H9 (cell line): ENCODE results near the gene KCTD7. TPM values are rescaled to one million over a fixed set of nuclear protein-coding genes. Genes with fewer than 3 reads are reported as not detected.

ENCODE experiments used
- DNase-seq: peaks from one replicate; pipeline ENCODE4 v3.0.0-alpha.2; 2017
- H2AFZ ChIP-seq: one replicate; pipeline ENCODE4 v1.6.1; 2013; ENCODE audit warnings: mild to moderate bottlenecking, low read length, control low read depth, moderate library complexity
- H2AK5ac ChIP-seq: 2 replicates; pipeline ENCODE4 v1.6.1; 2013; ENCODE audit warnings: low read length, control low read depth, mixed read lengths; ENCODE audit not compliant: insufficient read length
- H2BK120ac ChIP-seq: one replicate; pipeline ENCODE4 v1.6.1; 2013; ENCODE audit warnings: low read depth, mild to moderate bottlenecking, low read length, control low read depth, inconsistent platforms; ENCODE audit not compliant: poor library complexity, severe bottlenecking
- H2BK12ac ChIP-seq: 2 replicates; pipeline ENCODE4 v1.6.1; 2013; ENCODE audit warnings: low read length, control low read depth, mixed read lengths, low read depth; ENCODE audit not compliant: insufficient read length
- H2BK15ac ChIP-seq: 2 replicates; pipeline ENCODE4 v1.6.1; 2013; ENCODE audit warnings: low read depth, low read length, control low read depth
- H2BK20ac ChIP-seq: one replicate; pipeline ENCODE4 v1.6.1; 2013; ENCODE audit warnings: low read depth, mild to moderate bottlenecking, low read length, control low read depth, inconsistent platforms; ENCODE audit not compliant: poor library complexity, severe bottlenecking
- H2BK5ac ChIP-seq: 2 replicates; pipeline ENCODE4 v1.6.1; 2013; ENCODE audit warnings: low read length, control low read depth, mixed read lengths; ENCODE audit not compliant: insufficient read length
- H3K14ac ChIP-seq: 2 replicates; pipeline ENCODE4 v1.6.1; 2013; ENCODE audit warnings: low read length, control low read depth; ENCODE audit not compliant: insufficient read depth
- H3K18ac ChIP-seq: 2 replicates; pipeline ENCODE4 v1.6.1; 2013; ENCODE audit warnings: low read depth, mild to moderate bottlenecking, mixed read lengths, low read length, control low read depth; ENCODE audit not compliant: insufficient read length
- H3K23ac ChIP-seq: 2 replicates; pipeline ENCODE4 v1.6.1; 2013; ENCODE audit warnings: low read length, control low read depth, mixed read lengths, low read depth; ENCODE audit not compliant: insufficient read length
- H3K23me2 ChIP-seq: 2 replicates; pipeline ENCODE4 v1.6.1; 2013; ENCODE audit warnings: low read depth, mild to moderate bottlenecking, mixed read lengths, low read length, control low read depth; ENCODE audit not compliant: insufficient read length, poor library complexity, severe bottlenecking
- H3K27ac ChIP-seq: 2 replicates; pipeline ENCODE4 v1.5.1; 2013; ENCODE audit warnings: low read length, control low read depth, mixed read lengths, low read depth; ENCODE audit not compliant: insufficient read length
- H3K27me3 ChIP-seq: 2 replicates; pipeline ENCODE4 v1.6.1; 2013; ENCODE audit warnings: low read length, control low read depth, inconsistent platforms; ENCODE audit not compliant: insufficient read depth
- H3K4ac ChIP-seq: 2 replicates; pipeline ENCODE4 v1.6.1; 2013; ENCODE audit warnings: low read depth, mild to moderate bottlenecking, control low read depth, inconsistent platforms, low read length, moderate library complexity
- H3K4me1 ChIP-seq: 2 replicates; pipeline ENCODE4 v1.6.1; 2013; ENCODE audit warnings: low read length, control low read depth, inconsistent platforms; ENCODE audit not compliant: insufficient read depth
- H3K4me2 ChIP-seq: 2 replicates; pipeline ENCODE4 v1.6.1; 2013; ENCODE audit warnings: low read length, control low read depth, mixed read lengths; ENCODE audit not compliant: insufficient read length, insufficient read depth
- H3K56ac ChIP-seq: 2 replicates; pipeline ENCODE4 v1.6.1; 2013; ENCODE audit warnings: low read depth, mild to moderate bottlenecking, mixed read lengths, low read length, control low read depth; ENCODE audit not compliant: insufficient read length
- H3K79me1 ChIP-seq: 2 replicates; pipeline ENCODE4 v1.6.1; 2013; ENCODE audit warnings: low read depth, mild to moderate bottlenecking, moderate library complexity, low read length, control low read depth, inconsistent platforms; ENCODE audit not compliant: insufficient read depth, poor library complexity, severe bottlenecking
- H3K79me2 ChIP-seq: 2 replicates; pipeline ENCODE4 v1.6.1; 2013; ENCODE audit warnings: low read length, control low read depth, inconsistent platforms; ENCODE audit not compliant: insufficient read depth
- H3K9ac ChIP-seq: 2 replicates; pipeline ENCODE4 v1.6.1; 2013; ENCODE audit warnings: low read length, control low read depth, mixed read lengths; ENCODE audit not compliant: insufficient read length; ENCODE audit errors: extremely low read depth
- H3K9me3 ChIP-seq: one replicate; pipeline ENCODE4 v1.6.1; 2013; ENCODE audit warnings: low read depth, low read length, inconsistent platforms; ENCODE audit not compliant: control insufficient read depth
- H3T11ph ChIP-seq: one replicate; pipeline ENCODE4 v1.6.1; 2013; ENCODE audit warnings: mild to moderate bottlenecking, low read length, control low read depth, inconsistent platforms
- H4K20me1 ChIP-seq: one replicate; pipeline ENCODE4 v1.6.1; 2013; ENCODE audit not compliant: control insufficient read depth, insufficient read length, insufficient read depth
- H4K5ac ChIP-seq: 2 replicates; pipeline ENCODE4 v1.6.1; 2013; ENCODE audit warnings: low read depth, mild to moderate bottlenecking, mixed read lengths, low read length, control low read depth; ENCODE audit not compliant: insufficient read length
- H4K8ac ChIP-seq: replicated peaks from 2 replicates; pipeline ENCODE4 v1.6.1; 2013; ENCODE audit warnings: low read length, control low read depth, mixed read lengths, low read depth; ENCODE audit not compliant: insufficient read length
- H4K91ac ChIP-seq: 2 replicates; pipeline ENCODE4 v1.6.1; 2013; ENCODE audit warnings: low read depth, mild to moderate bottlenecking, moderate library complexity, mixed read lengths, low read length, control low read depth; ENCODE audit not compliant: insufficient read length
- H3K27ac Mint-ChIP-seq, 3 experiments: 2 replicates in 2 of 3; 3 replicates in 1 of 3; pipeline ENCODE4 v1.8.0; 2020 to 2021; ENCODE audit warnings: mixed read lengths in 3 of 3, mild to moderate bottlenecking in 1 of 3, moderate library complexity in 1 of 3
- H3K27me3 Mint-ChIP-seq: 2 replicates; pipeline ENCODE4 v1.8.0; 2021; ENCODE audit warnings: low read depth, mild to moderate bottlenecking, moderate library complexity, mixed read lengths
- H3K36me3 Mint-ChIP-seq, 3 experiments: 2 replicates in 2 of 3; 3 replicates in 1 of 3; pipeline ENCODE4 v1.8.0; 2020 to 2021; ENCODE audit warnings: low read depth in 3 of 3, mixed read lengths in 3 of 3; ENCODE audit not compliant: insufficient read depth in 1 of 3
- H3K4me1 Mint-ChIP-seq, 2 experiments: 2 replicates each; pipeline ENCODE4 v1.8.0; 2020; ENCODE audit warnings: mixed read lengths in 2 of 2
- H3K4me3 Mint-ChIP-seq, 2 experiments: 2 replicates in 1 of 2; 3 replicates in 1 of 2; pipeline ENCODE4 v1.8.0; 2020 to 2021; ENCODE audit warnings: mild to moderate bottlenecking in 2 of 2, mixed read lengths in 2 of 2, moderate library complexity in 1 of 2
- H3K9me3 Mint-ChIP-seq, 2 experiments: 2 replicates in 1 of 2; 3 replicates in 1 of 2; pipeline ENCODE4 v1.8.0; 2020; ENCODE audit warnings: mild to moderate bottlenecking in 2 of 2, mixed read lengths in 2 of 2, moderate library complexity in 1 of 2
- CTCF ChIP-seq: fragments of 200-600 bp; sonication (generic); conservative IDR thresholded peaks from 3 replicates; pipeline ENCODE4 v1.8.0; 2021; ENCODE audit warnings: antibody characterized with exemption, mild to moderate bottlenecking
- WGBS: extraction: QIAGEN DNeasy Blood & Tissue Kit; methylation state at CpG from one replicate; pipeline ENCODE4 v1.1.7; 2013; ENCODE audit warnings: missing lambda C conversion rate, low lambda C conversion rate, mixed read lengths; ENCODE audit not compliant: insufficient read length; ENCODE audit errors: extremely low coverage; 5-methylcytosine and 5-hydroxymethylcytosine counted together
- total RNA-seq: library from RNA; stranded (reverse); gene quantifications from 2 replicates; pipeline ENCODE4 v1.2.1, GENCODE V29; 2021

Gene KCTD7
- total RNA-seq, 1 experiment from 2014 or later: 8.9 TPM

DNA sequence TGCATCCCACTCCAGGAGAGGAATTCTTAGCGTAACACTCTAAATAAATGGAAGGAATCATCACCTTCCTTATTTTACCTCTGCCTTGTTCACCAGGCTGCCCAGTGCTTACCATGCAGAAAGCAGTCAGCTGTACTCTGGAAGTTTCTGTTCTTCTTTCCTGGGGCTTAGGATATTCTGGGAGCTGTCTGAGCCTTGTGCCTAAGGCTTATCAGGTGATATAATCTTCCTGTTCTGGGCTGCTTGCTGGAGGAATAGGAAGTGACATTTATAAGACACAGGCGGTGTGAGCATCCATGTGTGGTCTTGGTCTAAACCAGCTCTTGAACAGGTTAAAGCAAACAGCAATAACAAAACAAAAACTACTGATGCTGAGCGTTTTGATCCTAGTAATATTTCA, 13.5 kb downstream of the KCTD7 start:
- Histone ChIP-seq H3K23ac (no peak overlapping the region), H2AK5ac (no peak overlapping the region), H2BK12ac (no peak overlapping the region), H3K79me2 (no peaks in the 10 kb centered on the region), H3K27ac (no peak overlapping the region), H4K8ac (no peak overlapping the region), H3K27me3 (no peaks in the 10 kb centered on the region), H3K4ac (no peak overlapping the region), H3K4me2 (no peak overlapping the region), H3T11ph (no peak overlapping the region), H3K56ac (no peak overlapping the region), H4K5ac (no peak overlapping the region), H3K18ac (no peak overlapping the region), H4K20me1 (no peaks in the 10 kb centered on the region), H3K14ac (no peak overlapping the region), H2BK5ac (no peak overlapping the region), H2BK120ac (no peak overlapping the region), H2BK15ac (no peak overlapping the region), H3K79me1 (no peaks in the 10 kb centered on the region), H3K4me1 (no peaks in the 10 kb centered on the region), H2BK20ac (no peak overlapping the region), H2AFZ (no peak overlapping the region), H4K91ac (no peak overlapping the region), H3K9me3 (no peaks in the 10 kb centered on the region), H3K23me2 (no peaks in the 10 kb centered on the region), H3K9ac (no peak overlapping the region)
- peaks cover 13 to 58% (median 36%) of the 10 kb centered on the region in 3 experiments for H3K36me3 Mint-ChIP-seq
- no CpG with 5 or more reads among the region's 3 CpGs for WGBS
- H3K4me1 Mint-ChIP-seq: no peaks in the 10 kb centered on the region
- H3K4me3 Mint-ChIP-seq: no peak overlapping the region
- no peaks in the 10 kb centered on the region for H3K9me3 Mint-ChIP-seq
- no peaks in the 10 kb centered on the region for H3K27me3 Mint-ChIP-seq
- no peak overlapping the region for H3K27ac Mint-ChIP-seq
- DNase-seq: no peak
- TF ChIP-seq CTCF: no peak
